GM21529 (cell line): Measurements from ENCODE around the gene SBK1.
"Not testable (repeated sequence)": the region's sequence is repeated elsewhere in the genome, so short reads cannot be mapped to it uniquely, and the experiment has no call there.

Experiments
- ATAC-seq: cut with Tn5 transposase; IDR thresholded peaks from one replicate; pipeline ENCODE4 v1.9.1; 2021; ENCODE audit not compliant: unreplicated experiment

SBK1 gene

DNA sequence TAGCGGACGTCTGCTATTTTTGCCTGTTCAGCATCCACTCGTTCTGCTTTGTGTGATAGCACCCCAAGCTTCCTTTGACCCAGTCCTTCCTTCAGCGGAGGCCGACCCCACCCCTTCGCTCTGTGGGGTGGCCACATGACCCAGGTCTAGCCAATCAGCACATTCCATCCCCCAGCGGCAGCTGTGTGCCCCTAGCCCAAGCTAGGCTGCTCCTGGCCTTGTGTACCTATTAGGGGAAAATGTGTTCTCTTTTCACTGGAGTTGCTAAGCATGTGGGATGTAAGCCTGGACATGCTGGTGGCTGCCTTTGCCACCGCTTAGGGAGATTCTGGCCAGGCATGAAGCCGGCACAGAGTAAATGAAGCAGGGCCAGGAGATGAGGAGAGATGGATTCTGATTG, 37.9 kb downstream of the SBK1 start:
- not testable (repeated sequence) for ATAC-seq

DNA sequence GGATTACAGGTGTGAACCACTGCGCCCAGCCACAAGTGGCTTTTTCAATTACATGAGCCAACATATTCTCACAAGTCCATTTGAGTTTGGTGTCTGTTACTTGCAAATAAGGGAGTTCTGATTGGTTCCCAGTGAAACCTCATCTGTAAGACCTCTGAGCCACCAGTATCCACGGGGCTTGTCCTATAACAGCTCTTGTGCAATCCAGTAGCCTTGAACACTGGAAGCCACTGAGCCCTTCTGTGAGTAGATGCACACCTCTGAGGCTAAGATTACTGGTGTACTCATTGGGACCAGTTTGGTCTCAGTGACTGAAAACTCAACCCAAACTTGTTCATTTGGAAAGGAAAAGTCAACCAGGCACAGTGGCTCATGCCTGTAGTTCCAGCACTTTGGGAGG, 38.7 kb downstream of the SBK1 start:
- not testable (repeated sequence) for ATAC-seq

GRCh38 chr16:28332632-28333031, 40.3 kb downstream of the SBK1 start:
- not testable (repeated sequence) for ATAC-seq

GRCh38 chr16:28335678-28336077, 43.4 kb downstream of the SBK1 start:
- ATAC-seq, result not testable (repeated sequence)

DNA sequence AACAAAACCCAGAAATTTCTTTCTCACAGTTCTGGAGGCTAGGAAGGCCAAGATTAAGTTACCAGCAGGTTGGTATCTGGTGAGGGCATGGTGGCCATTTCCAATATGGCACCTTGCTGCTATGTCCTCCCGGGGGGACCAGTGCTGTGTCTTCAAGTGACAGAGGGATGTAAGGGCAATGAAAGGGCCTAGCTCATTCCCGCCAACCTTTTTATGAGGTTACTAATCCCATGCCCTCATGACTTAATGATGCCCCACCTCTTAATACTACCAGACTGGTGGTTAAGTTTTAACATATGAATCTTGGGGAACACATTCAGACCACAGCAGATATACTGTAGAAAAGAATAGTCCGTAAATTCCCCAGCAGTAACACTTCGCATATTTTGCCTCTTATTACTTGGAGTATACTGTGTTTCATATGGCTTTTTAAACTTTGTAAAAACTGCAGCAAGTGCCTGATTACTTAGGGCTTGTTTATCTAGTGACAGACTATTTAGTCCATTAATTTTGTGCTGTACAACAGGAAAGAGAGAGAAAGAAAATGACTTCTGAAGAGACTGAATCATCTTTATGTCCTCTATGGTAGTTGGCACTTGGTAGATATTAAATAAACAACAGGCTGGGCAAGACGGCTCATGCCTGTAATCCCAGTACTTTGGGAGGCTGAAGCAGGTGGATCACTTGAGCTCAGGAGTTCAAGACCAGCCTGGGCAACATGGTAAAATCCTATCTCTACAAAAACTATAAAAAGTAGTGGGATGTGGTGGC, 44.8 kb downstream of the SBK1 start:
- ATAC-seq, result not testable (repeated sequence)

DNA sequence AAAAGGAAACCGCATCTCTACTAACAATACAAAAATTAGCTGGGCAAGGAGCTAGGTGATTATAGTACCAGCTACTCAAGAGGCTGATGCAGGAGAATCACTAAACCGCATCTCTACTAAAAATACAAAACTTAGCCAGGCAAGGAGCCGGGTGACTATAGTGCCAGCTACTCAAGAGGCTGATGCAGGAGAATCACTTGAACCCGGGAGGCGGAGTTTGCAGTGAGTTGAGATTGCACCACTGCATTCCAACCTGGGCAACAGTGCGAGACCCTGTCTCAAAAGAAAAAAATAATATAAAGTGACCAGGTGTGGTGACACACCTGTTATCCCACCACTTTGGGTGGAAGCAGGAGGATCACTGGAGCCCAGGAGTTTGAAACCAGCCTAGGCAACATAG, 45.9 kb downstream of the SBK1 start:
- not testable (repeated sequence) for ATAC-seq

DNA sequence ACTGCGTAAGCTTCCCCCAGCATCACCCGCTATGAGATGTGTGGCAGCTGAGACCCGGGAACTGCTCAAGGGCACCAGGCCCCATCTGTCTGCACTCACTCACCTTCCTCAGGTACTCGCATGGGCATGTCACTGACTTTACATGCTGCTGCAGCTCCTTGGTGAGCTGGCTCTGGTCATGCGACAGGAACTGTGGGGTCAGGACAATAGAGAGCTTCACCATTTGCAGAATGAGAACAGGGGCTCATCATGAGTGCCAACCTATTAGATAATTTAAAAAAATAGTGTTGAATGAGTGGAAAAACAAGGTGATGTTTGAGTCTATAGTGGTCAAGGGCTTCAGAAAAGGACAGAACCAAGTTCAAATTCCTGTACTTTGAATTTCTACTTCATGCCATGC, 70.3 kb downstream of the SBK1 start:
- not testable (repeated sequence) for ATAC-seq

- not testable (repeated sequence) for ATAC-seq
Measured at GRCh38 chr16:28363408-28363807, 71.1 kb downstream of the SBK1 start, which contains the start of gene NPIPB6. NPIPB6 (minus strand) TSS chr16:28363508; CDS start chr16:28362822, 686 bp downstream.

- peak; percentile 92 for ATAC-seq
Measured at GRCh38 chr16:28364268-28365173, 72.2 kb downstream of the SBK1 start.

DNA sequence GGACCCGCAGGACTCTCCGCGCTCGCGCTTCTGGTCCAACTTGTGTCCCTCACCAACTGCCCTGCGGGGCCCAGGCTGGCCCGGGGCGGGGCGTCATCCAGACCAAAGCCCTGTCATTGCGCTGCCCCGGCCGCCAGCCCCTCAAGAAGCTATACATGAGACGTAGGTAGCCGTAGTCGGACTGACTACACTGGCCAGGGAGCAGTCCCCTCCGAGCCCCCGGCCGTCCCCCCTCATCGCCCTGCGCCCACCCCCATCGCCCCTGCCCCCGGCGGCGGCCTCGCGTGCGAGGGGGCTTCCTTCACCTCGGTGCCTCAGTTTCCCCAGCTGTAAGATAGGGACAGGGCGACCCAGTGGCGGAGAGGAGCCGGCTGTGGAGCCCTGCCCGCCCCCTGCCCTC, 75.6 kb downstream of the SBK1 start:
- not testable (repeated sequence) for ATAC-seq
